ENCODE results near the gene PHF20.

PHF20 gene

GRCh38 chr20:35984382-35984781, 212.6 kb downstream of the PHF20 start:
- H3K4me1 ChIP-seq (ENCODE audit: low read length), result no peaks in the 10 kb centered on the region
- no peaks in the 10 kb centered on the region for H4K20me1 ChIP-seq (ENCODE audit: insufficient read depth, low read length)
- no peak overlapping the region for H3K4me2 ChIP-seq (ENCODE audit: low read depth, low read length)
- no peak overlapping the region for H3K27ac ChIP-seq (ENCODE audit: low read length)
- H3K9ac ChIP-seq (ENCODE audit: low read length), result no peak overlapping the region
- H3K9me3 ChIP-seq (replicated peaks; ENCODE audit: insufficient read depth, low read length), result no peaks in the 10 kb centered on the region
- H3K36me3 ChIP-seq (replicated peaks; ENCODE audit: insufficient read depth, low read length), result no peaks in the 10 kb centered on the region
- no peak overlapping the region for H2AFZ ChIP-seq (ENCODE audit: low read length)
- no peaks in the 10 kb centered on the region for H3F3A ChIP-seq (ENCODE audit: insufficient read depth, low read length)
- 0 out of 2 replicates have a peak, but pooled peaks cover 4% of the 10 kb centered on the region for H3K27me3 ChIP-seq (replicated peaks; ENCODE audit: insufficient read depth, low read length)
- no peak overlapping the region for H3K4me3 ChIP-seq (ENCODE audit: low read length)
- no peaks in the 10 kb centered on the region for H3K9me2 ChIP-seq (replicated peaks; ENCODE audit: insufficient read depth, low read length)
- no peak for DNase-seq
- TF ChIP-seq EZH2phosphoT487 (IDR thresholded peaks at IDR 0.05; ENCODE audit: low read length) (no peak), CTCF (IDR thresholded peaks at IDR 0.05; ENCODE audit: low read length) (no peak), EZH2 (optimal IDR thresholded peaks at IDR 0.05; ENCODE audit: low read depth, low read length) (no peak)
- no peaks in the 10 kb centered on the region for H3K79me2 ChIP-seq (ENCODE audit: low read length)

GRCh38 chr20:35985806-35986205, 214.0 kb downstream of the PHF20 start:
- DNase-seq, result no peak

GRCh38 chr20:35988910-35989463, 217.2 kb downstream of the PHF20 start:
- H3F3A ChIP-seq (ENCODE audit: insufficient read depth, low read length), result no peaks in the 10 kb centered on the region
- no peaks in the 10 kb centered on the region for H3K9me3 ChIP-seq (replicated peaks; ENCODE audit: insufficient read depth, low read length)
- no peaks in the 10 kb centered on the region for H3K9me2 ChIP-seq (replicated peaks; ENCODE audit: insufficient read depth, low read length)
- H2AFZ ChIP-seq (ENCODE audit: low read length), result no peak overlapping the region
- no peak overlapping the region for H3K27ac ChIP-seq (ENCODE audit: low read length)
- H3K79me2 ChIP-seq (ENCODE audit: low read length), result no peaks in the 10 kb centered on the region
- H3K36me3 ChIP-seq (replicated peaks; ENCODE audit: insufficient read depth, low read length), result no peaks in the 10 kb centered on the region
- H3K4me2 ChIP-seq (ENCODE audit: low read depth, low read length), result no peak overlapping the region
- H3K27me3 ChIP-seq (replicated peaks; ENCODE audit: insufficient read depth, low read length), result 0 out of 2 replicates have a peak, but pooled peaks cover 4% of the 10 kb centered on the region
- no peak for DNase-seq
- H3K9ac ChIP-seq (ENCODE audit: low read length), result no peak overlapping the region
- H4K20me1 ChIP-seq (ENCODE audit: insufficient read depth, low read length), result no peaks in the 10 kb centered on the region
- TF ChIP-seq EZH2 (optimal IDR thresholded peaks at IDR 0.05; ENCODE audit: low read depth, low read length), result no peak
- no peak for TF ChIP-seq CTCF (IDR thresholded peaks at IDR 0.05; ENCODE audit: low read length)
- no peak for TF ChIP-seq EZH2phosphoT487 (IDR thresholded peaks at IDR 0.05; ENCODE audit: low read length)
- no peak overlapping the region for H3K4me3 ChIP-seq (ENCODE audit: low read length)
- no peaks in the 10 kb centered on the region for H3K4me1 ChIP-seq (ENCODE audit: low read length)

More at GRCh38 chr20:35985806-35986205, 214.0 kb downstream of the PHF20 start:
- H3K36me3 ChIP-seq (replicated peaks; ENCODE audit: insufficient read depth, low read length), result no peaks in the 10 kb centered on the region
- H3F3A ChIP-seq (ENCODE audit: insufficient read depth, low read length), result no peaks in the 10 kb centered on the region
- no peaks in the 10 kb centered on the region for H3K9me2 ChIP-seq (replicated peaks; ENCODE audit: insufficient read depth, low read length)
- H3K27me3 ChIP-seq (replicated peaks; ENCODE audit: insufficient read depth, low read length), result 0 out of 2 replicates have a peak, but pooled peaks cover 4% of the 10 kb centered on the region
- no peak overlapping the region for H3K4me2 ChIP-seq (ENCODE audit: low read depth, low read length)
- H3K4me3 ChIP-seq (ENCODE audit: low read length), result no peak overlapping the region
- H3K9me3 ChIP-seq (replicated peaks; ENCODE audit: insufficient read depth, low read length), result no peaks in the 10 kb centered on the region
- TF ChIP-seq CTCF (IDR thresholded peaks at IDR 0.05; ENCODE audit: low read length), result no peak
- no peak for TF ChIP-seq EZH2 (optimal IDR thresholded peaks at IDR 0.05; ENCODE audit: low read depth, low read length)
- TF ChIP-seq EZH2phosphoT487 (IDR thresholded peaks at IDR 0.05; ENCODE audit: low read length), result no peak
- no peaks in the 10 kb centered on the region for H3K79me2 ChIP-seq (ENCODE audit: low read length)
- no peaks in the 10 kb centered on the region for H4K20me1 ChIP-seq (ENCODE audit: insufficient read depth, low read length)
- no peak overlapping the region for H3K9ac ChIP-seq (ENCODE audit: low read length)
- no peak overlapping the region for H3K27ac ChIP-seq (ENCODE audit: low read length)
- H3K4me1 ChIP-seq (ENCODE audit: low read length), result no peaks in the 10 kb centered on the region
- H2AFZ ChIP-seq (ENCODE audit: low read length), result no peak overlapping the region
